ENCODE measurements around the gene AREL1. TPM values are rescaled to one million over a fixed set of nuclear protein-coding genes. Genes with fewer than 3 reads are reported as not detected.
A peak's percentile ranks its signal among the peaks of the same experiment; 100 is the strongest.

The AREL1 gene
- total and polyA plus RNA-seq, 2 donors: 12.2 to 15.5 TPM

DNA sequence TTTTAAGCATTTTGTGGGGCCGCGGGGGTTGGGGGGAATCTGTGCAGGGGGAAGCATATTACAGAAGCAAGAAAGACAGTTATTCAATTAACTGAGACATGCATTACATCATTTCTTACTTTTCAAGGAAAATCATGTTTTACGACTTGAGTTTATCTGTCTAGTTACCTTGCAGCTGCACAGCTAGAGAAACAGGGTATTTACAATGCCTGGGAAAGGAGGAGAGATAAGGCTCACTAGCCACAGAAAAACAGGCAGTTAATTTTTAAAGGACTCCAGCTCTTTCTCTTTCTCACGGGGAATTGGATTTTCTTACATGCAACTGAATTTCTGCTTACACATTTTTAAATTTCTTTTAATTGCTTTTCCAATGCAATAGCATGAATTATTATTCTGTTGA lies 22.2 kb upstream of the AREL1 start:
- no peak overlapping the region for H3K4me3 ChIP-seq (ENCODE audit: low read length in 2 of 2)
- H3K36me3 ChIP-seq (ENCODE audit: control insufficient read depth in 2 of 2, insufficient read depth in 2 of 2, low read length in 1 of 2): peaks cover 21 to 47% of the 10 kb centered on the region in 2 donors
- no peaks in the 10 kb centered on the region for H3K27me3 ChIP-seq (ENCODE audit: control insufficient read depth in 2 of 2, insufficient read depth in 1 of 2, low read length in 1 of 2)
- H3K9me3 ChIP-seq (ENCODE audit: control insufficient read depth in 2 of 2, insufficient read depth in 1 of 2, low read length in 1 of 2): no peaks in the 10 kb centered on the region
- no peak overlapping the region for H3K27ac ChIP-seq (ENCODE audit: low read depth in 1 of 2, low read length in 1 of 2)
- WGBS: 99% methylated on average over 4 of the region's 4 CpGs
- DNase-seq (ENCODE audit: low read depth in 6 of 9, low spot score in 9 of 9): no peak
- H3K4me1 ChIP-seq (ENCODE audit: control insufficient read depth in 2 of 2, insufficient read depth in 2 of 2, low read length in 2 of 2): no peaks in the 10 kb centered on the region

GRCh38 chr14:74733221-74733620 lies 20.3 kb upstream of the AREL1 start:
- no peak for DNase-seq (ENCODE audit: low read depth in 6 of 9, low spot score in 9 of 9)
- Histone ChIP-seq H3K27ac (ENCODE audit: low read depth in 1 of 2, low read length in 1 of 2) (no peak overlapping the region), H3K27me3 (ENCODE audit: control insufficient read depth in 2 of 2, insufficient read depth in 1 of 2, low read length in 1 of 2) (no peaks in the 10 kb centered on the region), H3K9me3 (ENCODE audit: control insufficient read depth in 2 of 2, insufficient read depth in 1 of 2, low read length in 1 of 2) (no peaks in the 10 kb centered on the region), H3K4me3 (ENCODE audit: low read length in 2 of 2) (no peak overlapping the region), H3K4me1 (ENCODE audit: control insufficient read depth in 2 of 2, insufficient read depth in 2 of 2, low read length in 2 of 2) (no peaks in the 10 kb centered on the region), H3K36me3 (ENCODE audit: control insufficient read depth in 2 of 2, insufficient read depth in 2 of 2, low read length in 1 of 2) (peaks cover 21 to 48% of the 10 kb centered on the region in 2 donors)
- 97% methylated on average over 3 of the region's 3 CpGs for WGBS

- WGBS: 97% methylated on average over 2 of the region's 2 CpGs
- Histone ChIP-seq H3K27ac (ENCODE audit: low read depth in 1 of 2, low read length in 1 of 2) (no peak overlapping the region), H3K36me3 (ENCODE audit: control insufficient read depth in 2 of 2, insufficient read depth in 2 of 2, low read length in 1 of 2) (peaks cover 21 to 48% of the 10 kb centered on the region in 2 donors), H3K4me3 (ENCODE audit: low read length in 2 of 2) (no peak overlapping the region), H3K27me3 (ENCODE audit: control insufficient read depth in 2 of 2, insufficient read depth in 1 of 2, low read length in 1 of 2) (no peaks in the 10 kb centered on the region), H3K4me1 (ENCODE audit: control insufficient read depth in 2 of 2, insufficient read depth in 2 of 2, low read length in 2 of 2) (no peaks in the 10 kb centered on the region), H3K9me3 (ENCODE audit: control insufficient read depth in 2 of 2, insufficient read depth in 1 of 2, low read length in 1 of 2) (no peaks in the 10 kb centered on the region)
- DNase-seq (ENCODE audit: low read depth in 6 of 9, low spot score in 9 of 9): no peak
Observed at GRCh38 chr14:74732387-74732786, 19.5 kb upstream of the AREL1 start.

DNA sequence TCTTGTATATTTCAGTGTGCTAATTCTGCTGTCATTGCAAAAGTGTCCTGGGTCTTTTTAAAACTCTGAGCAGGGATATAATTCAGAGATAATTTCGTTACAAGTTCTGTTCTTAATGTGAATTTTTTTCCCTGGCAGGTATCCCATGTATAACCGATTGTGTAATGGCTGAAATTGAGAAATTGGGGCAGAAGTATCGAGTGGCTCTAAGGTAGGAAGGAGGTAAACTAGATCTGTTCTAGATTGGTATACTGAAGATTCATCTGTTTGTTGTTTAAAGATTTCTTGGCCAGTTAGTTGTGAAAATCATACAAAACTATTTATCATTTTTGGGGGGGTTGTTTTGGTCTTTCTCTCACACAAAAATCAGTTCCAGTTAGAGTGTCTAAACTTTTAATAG lies 10.3 kb upstream of the AREL1 start:
- 96% methylated on average over 3 of the region's 3 CpGs for WGBS
- Histone ChIP-seq H3K4me1 (ENCODE audit: control insufficient read depth in 2 of 2, insufficient read depth in 2 of 2, low read length in 2 of 2) (no peaks in the 10 kb centered on the region), H3K4me3 (ENCODE audit: low read length in 2 of 2) (no peak overlapping the region), H3K9me3 (ENCODE audit: control insufficient read depth in 2 of 2, insufficient read depth in 1 of 2, low read length in 1 of 2) (no peaks in the 10 kb centered on the region), H3K36me3 (ENCODE audit: control insufficient read depth in 2 of 2, insufficient read depth in 2 of 2, low read length in 1 of 2) (peaks cover 29 to 40% of the 10 kb centered on the region in 2 donors), H3K27ac (ENCODE audit: low read depth in 1 of 2, low read length in 1 of 2) (no peak overlapping the region), H3K27me3 (ENCODE audit: control insufficient read depth in 2 of 2, insufficient read depth in 1 of 2, low read length in 1 of 2) (no peaks in the 10 kb centered on the region)
- DNase-seq (ENCODE audit: low read depth in 6 of 9, low spot score in 9 of 9): no peak

DNA sequence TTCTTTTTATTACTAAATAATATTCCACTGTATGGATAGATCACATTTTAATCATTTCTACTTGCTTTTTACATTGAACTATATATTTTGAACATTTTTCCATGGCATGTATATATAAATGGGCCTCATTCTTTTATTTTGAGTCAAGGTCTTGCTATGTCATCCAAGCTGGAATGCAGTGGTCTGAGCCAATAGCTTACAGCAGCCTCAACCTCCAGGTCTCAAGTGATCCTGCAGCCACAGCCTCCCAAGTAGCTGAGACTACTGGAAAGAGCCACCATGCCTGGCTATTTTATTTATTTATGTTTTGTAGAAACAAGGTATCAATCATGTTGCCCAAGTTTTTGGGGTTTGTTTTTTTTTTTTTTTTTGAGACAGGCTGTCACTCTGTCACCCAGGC lies 7.6 kb upstream of the AREL1 start:
- Histone ChIP-seq H3K36me3 (ENCODE audit: control insufficient read depth in 2 of 2, insufficient read depth in 2 of 2, low read length in 1 of 2) (peaks cover 40 to 47% of the 10 kb centered on the region in 2 donors), H3K27ac (ENCODE audit: low read depth in 1 of 2, low read length in 1 of 2) (no peak overlapping the region), H3K27me3 (ENCODE audit: control insufficient read depth in 2 of 2, insufficient read depth in 1 of 2, low read length in 1 of 2) (no peaks in the 10 kb centered on the region), H3K4me1 (ENCODE audit: control insufficient read depth in 2 of 2, insufficient read depth in 2 of 2, low read length in 2 of 2) (no peaks in the 10 kb centered on the region), H3K4me3 (ENCODE audit: low read length in 2 of 2) (no peak overlapping the region), H3K9me3 (ENCODE audit: control insufficient read depth in 2 of 2, insufficient read depth in 1 of 2, low read length in 1 of 2) (no peaks in the 10 kb centered on the region)
- no peak for DNase-seq (ENCODE audit: low read depth in 6 of 9, low spot score in 9 of 9)

GRCh38 chr14:74713395-74713735 lies 485 bp upstream of the AREL1 start:
- H3K4me3 ChIP-seq (ENCODE audit: low read length in 2 of 2): peak overlapping the region; percentile 79 to 90
- peak overlapping the region in 1 of 2 donors; percentile 60 for H3K27ac ChIP-seq (ENCODE audit: low read depth in 1 of 2, low read length in 1 of 2)
- DNase-seq (ENCODE audit: low read depth in 6 of 9, low spot score in 9 of 9): no peak
- H3K9me3 ChIP-seq (ENCODE audit: control insufficient read depth in 2 of 2, insufficient read depth in 1 of 2, low read length in 1 of 2): no peaks in the 10 kb centered on the region
- no peaks in the 10 kb centered on the region for H3K27me3 ChIP-seq (ENCODE audit: control insufficient read depth in 2 of 2, insufficient read depth in 1 of 2, low read length in 1 of 2)
- 18% methylated on average over 6 of the region's 6 CpGs for WGBS
- H3K4me1 ChIP-seq (ENCODE audit: control insufficient read depth in 2 of 2, insufficient read depth in 2 of 2, low read length in 2 of 2): peaks cover 5 to 10% of the 10 kb centered on the region in 2 donors
- peaks cover 12 to 27% of the 10 kb centered on the region in 2 donors for H3K36me3 ChIP-seq (ENCODE audit: control insufficient read depth in 2 of 2, insufficient read depth in 2 of 2, low read length in 1 of 2)

- Histone ChIP-seq H3K4me1 (ENCODE audit: control insufficient read depth in 2 of 2, insufficient read depth in 2 of 2, low read length in 2 of 2) (peaks cover 5 to 10% of the 10 kb centered on the region in 2 donors), H3K27me3 (ENCODE audit: control insufficient read depth in 2 of 2, insufficient read depth in 1 of 2, low read length in 1 of 2) (no peaks in the 10 kb centered on the region), H3K36me3 (ENCODE audit: control insufficient read depth in 2 of 2, insufficient read depth in 2 of 2, low read length in 1 of 2) (peaks cover 3 to 14% of the 10 kb centered on the region in 2 donors), H3K4me3 (ENCODE audit: low read length in 2 of 2) (no peak overlapping the region), H3K9me3 (ENCODE audit: control insufficient read depth in 2 of 2, insufficient read depth in 1 of 2, low read length in 1 of 2) (no peaks in the 10 kb centered on the region), H3K27ac (ENCODE audit: low read depth in 1 of 2, low read length in 1 of 2) (no peak overlapping the region)
- 96% methylated on average over 5 of the region's 5 CpGs for WGBS
- DNase-seq (ENCODE audit: low read depth in 6 of 9, low spot score in 9 of 9): no peak
Observed at GRCh38 chr14:74711651-74712050, 1.2 kb downstream of the AREL1 start.

- H3K27me3 ChIP-seq (ENCODE audit: control insufficient read depth in 2 of 2, insufficient read depth in 1 of 2, low read length in 1 of 2): no peaks in the 10 kb centered on the region
- H3K36me3 ChIP-seq (ENCODE audit: control insufficient read depth in 2 of 2, insufficient read depth in 2 of 2, low read length in 1 of 2): peaks cover 3% of the 10 kb centered on the region in 2 donors
- no peak for DNase-seq (ENCODE audit: low read depth in 6 of 9, low spot score in 9 of 9)
- H3K4me3 ChIP-seq (ENCODE audit: low read length in 2 of 2): no peak overlapping the region
- peaks cover 5 to 10% of the 10 kb centered on the region in 2 donors for H3K4me1 ChIP-seq (ENCODE audit: control insufficient read depth in 2 of 2, insufficient read depth in 2 of 2, low read length in 2 of 2)
- 96% methylated on average over 1 of the region's 1 CpG for WGBS
- H3K27ac ChIP-seq (ENCODE audit: low read depth in 1 of 2, low read length in 1 of 2): no peak overlapping the region
- H3K9me3 ChIP-seq (ENCODE audit: control insufficient read depth in 2 of 2, insufficient read depth in 1 of 2, low read length in 1 of 2): no peaks in the 10 kb centered on the region
Observed at GRCh38 chr14:74710480-74710879, 2.4 kb downstream of the AREL1 start.

- no peak for DNase-seq (ENCODE audit: low read depth in 6 of 9, low spot score in 9 of 9)
- no peaks in the 10 kb centered on the region for H3K4me1 ChIP-seq (ENCODE audit: control insufficient read depth in 2 of 2, insufficient read depth in 2 of 2, low read length in 2 of 2)
- H3K27ac ChIP-seq (ENCODE audit: low read depth in 1 of 2, low read length in 1 of 2): no peak overlapping the region
- H3K9me3 ChIP-seq (ENCODE audit: control insufficient read depth in 2 of 2, insufficient read depth in 1 of 2, low read length in 1 of 2): peaks cover 2 to 8% of the 10 kb centered on the region in 2 donors
- H3K4me3 ChIP-seq (ENCODE audit: low read length in 2 of 2): no peak overlapping the region
- peaks cover 0 to 2% of the 10 kb centered on the region in 2 donors for H3K36me3 ChIP-seq (ENCODE audit: control insufficient read depth in 2 of 2, insufficient read depth in 2 of 2, low read length in 1 of 2)
- 88% methylated on average over 5 of the region's 5 CpGs for WGBS
- H3K27me3 ChIP-seq (ENCODE audit: control insufficient read depth in 2 of 2, insufficient read depth in 1 of 2, low read length in 1 of 2): no peaks in the 10 kb centered on the region
Observed at GRCh38 chr14:74705613-74706500, 7.0 kb downstream of the AREL1 start.

Measured in thymus (tissue), 11 donors.